ENCODE measurements around the gene CLEC10A.

CLEC10A gene

DNA sequence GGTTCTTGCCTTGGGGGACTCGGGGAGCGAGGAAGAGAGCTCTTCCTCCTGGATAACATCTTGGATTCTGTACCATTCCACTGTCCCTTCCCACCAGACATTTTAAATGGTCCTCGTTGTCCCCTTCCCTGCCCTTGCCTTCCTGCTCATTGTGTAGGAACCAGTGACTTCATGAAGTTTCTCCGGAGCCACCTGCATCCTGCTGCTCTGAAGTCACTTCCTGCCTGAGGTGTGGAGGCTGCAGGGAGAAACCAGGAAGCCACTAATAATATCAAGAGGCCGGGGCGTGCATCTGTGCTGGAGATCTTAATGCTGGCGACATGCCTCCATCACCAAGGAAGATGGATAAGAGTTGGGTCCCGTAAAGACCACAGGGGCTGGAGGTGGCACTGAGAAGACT lies 50.4 kb downstream of the CLEC10A start:
- DNase-seq (ENCODE audit: low read depth) = no peak
- in situ Hi-C loops (cut with HindIII; ENCODE audit: low sequenced_read_pairs) = no loop called here
- TF ChIP-seq, protein P1, sequence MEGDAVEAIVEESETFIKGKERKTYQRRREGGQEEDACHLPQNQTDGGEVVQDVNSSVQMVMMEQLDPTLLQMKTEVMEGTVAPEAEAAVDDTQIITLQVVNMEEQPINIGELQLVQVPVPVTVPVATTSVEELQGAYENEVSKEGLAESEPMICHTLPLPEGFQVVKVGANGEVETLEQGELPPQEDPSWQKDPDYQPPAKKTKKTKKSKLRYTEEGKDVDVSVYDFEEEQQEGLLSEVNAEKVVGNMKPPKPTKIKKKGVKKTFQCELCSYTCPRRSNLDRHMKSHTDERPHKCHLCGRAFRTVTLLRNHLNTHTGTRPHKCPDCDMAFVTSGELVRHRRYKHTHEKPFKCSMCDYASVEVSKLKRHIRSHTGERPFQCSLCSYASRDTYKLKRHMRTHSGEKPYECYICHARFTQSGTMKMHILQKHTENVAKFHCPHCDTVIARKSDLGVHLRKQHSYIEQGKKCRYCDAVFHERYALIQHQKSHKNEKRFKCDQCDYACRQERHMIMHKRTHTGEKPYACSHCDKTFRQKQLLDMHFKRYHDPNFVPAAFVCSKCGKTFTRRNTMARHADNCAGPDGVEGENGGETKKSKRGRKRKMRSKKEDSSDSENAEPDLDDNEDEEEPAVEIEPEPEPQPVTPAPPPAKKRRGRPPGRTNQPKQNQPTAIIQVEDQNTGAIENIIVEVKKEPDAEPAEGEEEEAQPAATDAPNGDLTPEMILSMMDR (IDR thresholded peaks at IDR 0.05; ENCODE audit: low read depth, low read length, missing control alignments) = no peak

DNA sequence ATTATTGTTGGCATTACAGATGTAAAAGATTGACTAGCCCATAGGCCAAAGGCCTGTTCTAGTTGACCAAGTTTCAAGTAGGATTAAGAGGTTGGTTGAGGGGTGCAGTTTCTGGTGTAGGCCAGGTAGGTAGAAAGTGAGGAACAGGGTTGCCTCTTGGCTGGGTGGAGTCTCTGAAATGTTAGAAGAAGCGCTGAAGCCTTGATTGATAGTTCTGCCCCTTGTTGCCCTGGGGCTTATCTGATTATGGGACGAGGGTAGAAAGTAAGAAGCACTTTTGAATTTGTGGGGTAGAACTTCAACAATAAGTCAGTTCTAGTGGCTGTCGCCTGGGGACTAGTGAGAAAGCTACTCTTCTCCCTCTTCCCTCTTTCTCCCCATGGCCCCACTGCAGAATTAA lies 51.0 kb downstream of the CLEC10A start:
- DNase-seq (ENCODE audit: low read depth) = no peak
- TF ChIP-seq, protein P1 (IDR thresholded peaks at IDR 0.05; ENCODE audit: low read depth, low read length, missing control alignments) = no peak
- in situ Hi-C loops (cut with HindIII; ENCODE audit: low sequenced_read_pairs) = no loop called here
- H3K4me3 ChIP-seq (ENCODE audit: low read depth, low read length) = no peak overlapping the region

More for the DNA sequence above, 50.4 kb downstream of the CLEC10A start:
- no peak overlapping the region for H3K4me3 ChIP-seq (ENCODE audit: low read depth, low read length)

DNA sequence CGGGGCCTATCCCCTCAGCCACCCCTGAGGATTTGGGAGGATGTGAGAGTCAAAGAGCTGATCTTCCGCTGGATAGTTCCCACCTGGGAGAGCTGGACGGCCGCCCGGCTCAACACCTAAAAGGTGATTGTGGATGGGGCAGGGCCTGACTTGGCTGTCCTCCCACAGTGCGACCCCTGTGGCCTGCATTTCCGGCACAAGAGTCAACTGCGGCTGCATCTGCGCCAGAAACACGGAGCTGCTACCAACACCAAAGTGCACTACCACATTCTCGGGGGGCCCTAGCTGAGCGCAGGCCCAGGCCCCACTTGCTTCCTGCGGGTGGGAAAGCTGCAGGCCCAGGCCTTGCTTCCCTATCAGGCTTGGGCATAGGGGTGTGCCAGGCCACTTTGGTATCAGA lies 52.7 kb downstream of the CLEC10A start:
- in situ Hi-C loops (cut with HindIII; ENCODE audit: low sequenced_read_pairs) = no loop called here
- no peak for DNase-seq (ENCODE audit: low read depth)
- no peak overlapping the region for H3K4me3 ChIP-seq (ENCODE audit: low read depth, low read length)
- TF ChIP-seq, protein P1 (IDR thresholded peaks at IDR 0.05; ENCODE audit: low read depth, low read length, missing control alignments) = no peak

DNA sequence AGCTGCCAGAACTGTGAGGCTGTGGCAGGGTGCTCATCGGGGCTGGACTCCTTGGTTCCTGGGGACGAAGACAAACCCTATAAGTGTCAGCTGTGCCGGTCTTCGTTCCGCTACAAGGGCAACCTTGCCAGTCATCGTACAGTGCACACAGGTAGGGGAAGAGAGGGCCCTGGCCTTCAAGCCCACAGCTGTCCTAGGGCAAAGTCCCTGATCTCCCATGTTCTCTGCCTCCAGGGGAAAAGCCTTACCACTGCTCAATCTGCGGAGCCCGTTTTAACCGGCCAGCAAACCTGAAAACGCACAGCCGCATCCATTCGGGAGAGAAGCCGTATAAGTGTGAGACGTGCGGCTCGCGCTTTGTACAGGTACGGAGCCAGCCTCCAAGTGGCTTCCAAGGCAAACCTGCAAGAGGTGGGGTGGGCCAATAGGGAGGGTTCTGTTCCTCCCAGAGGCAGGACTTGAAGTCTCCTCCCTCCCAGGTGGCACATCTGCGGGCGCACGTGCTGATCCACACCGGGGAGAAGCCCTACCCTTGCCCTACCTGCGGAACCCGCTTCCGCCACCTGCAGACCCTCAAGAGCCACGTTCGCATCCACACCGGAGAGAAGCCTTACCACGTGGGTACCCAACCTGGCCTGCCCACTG lies 53.5 kb downstream of the CLEC10A start:
- H3K4me3 ChIP-seq (ENCODE audit: low read depth, low read length) = no peak overlapping the region
- in situ Hi-C loops (cut with HindIII; ENCODE audit: low sequenced_read_pairs) = no loop called here
- no peak for DNase-seq (ENCODE audit: low read depth)
- TF ChIP-seq, protein P1 (IDR thresholded peaks at IDR 0.05; ENCODE audit: low read depth, low read length, missing control alignments) = no peak

DNA sequence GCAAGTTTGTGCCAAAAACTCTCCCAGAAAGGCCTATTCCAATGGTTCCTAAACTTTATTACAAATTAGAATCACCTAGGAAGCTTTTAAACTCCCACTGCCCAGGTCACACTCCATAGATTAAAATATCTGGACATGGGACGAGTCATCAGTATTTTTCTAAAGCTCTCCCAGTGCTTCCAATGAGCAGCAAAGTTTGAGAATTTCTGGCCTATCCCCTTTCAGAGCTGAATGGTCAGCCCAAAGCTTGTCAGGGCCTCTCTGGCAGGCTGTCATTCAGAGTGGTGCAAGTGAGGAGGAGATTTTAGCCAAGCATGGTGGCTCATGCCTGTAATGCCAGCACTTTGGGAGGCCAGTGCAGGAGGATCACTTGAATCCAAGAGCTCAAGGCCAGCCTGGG lies 54.8 kb downstream of the CLEC10A start:
- DNase-seq (ENCODE audit: low read depth) = no peak
- TF ChIP-seq, protein P1 (IDR thresholded peaks at IDR 0.05; ENCODE audit: low read depth, low read length, missing control alignments) = no peak
- no peak overlapping the region for H3K4me3 ChIP-seq (ENCODE audit: low read depth, low read length)
- in situ Hi-C loops (cut with HindIII; ENCODE audit: low sequenced_read_pairs) = no loop called here

All from astrocyte of the cerebellum (primary cell).